GM19328 (cell line): ENCODE results near the gene SOX11.
"Not testable (repeated sequence)": the region's sequence is repeated elsewhere in the genome, so short reads cannot be mapped to it uniquely, and the experiment has no call there.

ENCODE experiments used
- ATAC-seq: cut with Tn5 transposase; IDR thresholded peaks from one replicate; pipeline ENCODE4 v1.9.1; 2021; ENCODE audit warnings: mild to moderate bottlenecking, moderate library complexity; ENCODE audit not compliant: unreplicated experiment

SOX11 gene

GRCh38 chr2:5691985-5692529, at the start of gene SOX11:
SOX11 (plus strand) TSS chr2:5692384; CDS start chr2:5692722, 338 bp downstream.
- ATAC-seq = no peak

GRCh38 chr2:5652734-5653133, 39.5 kb upstream of the SOX11 start:
- not testable (repeated sequence) for ATAC-seq

- ATAC-seq = not testable (repeated sequence)
Observed at GRCh38 chr2:5653756-5654155, 38.4 kb upstream of the SOX11 start.

- no peak for ATAC-seq
Observed at GRCh38 chr2:5657231-5657630, 35.0 kb upstream of the SOX11 start.

GRCh38 chr2:5660591-5660990, 31.6 kb upstream of the SOX11 start:
- no peak for ATAC-seq

GRCh38 chr2:5661362-5661761, 30.8 kb upstream of the SOX11 start:
- no peak for ATAC-seq

GRCh38 chr2:5664278-5664681, 27.9 kb upstream of the SOX11 start:
- no peak for ATAC-seq

GRCh38 chr2:5665066-5665465, 27.1 kb upstream of the SOX11 start:
- ATAC-seq = no peak

GRCh38 chr2:5666798-5667197, 25.4 kb upstream of the SOX11 start:
- ATAC-seq = no peak

GRCh38 chr2:5667655-5668054, 24.5 kb upstream of the SOX11 start:
- ATAC-seq = not testable (repeated sequence)

- no peak for ATAC-seq
Observed at GRCh38 chr2:5668682-5669250, 23.4 kb upstream of the SOX11 start.

- ATAC-seq = no peak
Observed at GRCh38 chr2:5672749-5673144, 19.4 kb upstream of the SOX11 start.

GRCh38 chr2:5673145-5674025, 18.8 kb upstream of the SOX11 start:
- ATAC-seq = no peak

GRCh38 chr2:5674026-5674340, 18.2 kb upstream of the SOX11 start:
- no peak for ATAC-seq

GRCh38 chr2:5677133-5677532, 15.1 kb upstream of the SOX11 start:
- ATAC-seq = no peak

GRCh38 chr2:5683471-5683870, 8.7 kb upstream of the SOX11 start:
- ATAC-seq = no peak

GRCh38 chr2:5685225-5685624, 7.0 kb upstream of the SOX11 start:
- no peak for ATAC-seq

- no peak for ATAC-seq
Observed at GRCh38 chr2:5686068-5686467, 6.1 kb upstream of the SOX11 start.

- ATAC-seq = no peak
Observed at GRCh38 chr2:5686536-5686935, 5.6 kb upstream of the SOX11 start.

GRCh38 chr2:5689750-5690149, 2.4 kb upstream of the SOX11 start:
- ATAC-seq = no peak

GRCh38 chr2:5690286-5690685, 1.9 kb upstream of the SOX11 start:
- no peak for ATAC-seq

GRCh38 chr2:5690718-5691220, 1.4 kb upstream of the SOX11 start:
- no peak for ATAC-seq
